ENCODE measurements around the gene PSMA8. TPM values are rescaled to one million over a fixed set of nuclear protein-coding genes. Genes with fewer than 3 reads are reported as not detected.

PSMA8 gene
- total RNA-seq, 1 experiment from 2014 or later, result not detected

DNA sequence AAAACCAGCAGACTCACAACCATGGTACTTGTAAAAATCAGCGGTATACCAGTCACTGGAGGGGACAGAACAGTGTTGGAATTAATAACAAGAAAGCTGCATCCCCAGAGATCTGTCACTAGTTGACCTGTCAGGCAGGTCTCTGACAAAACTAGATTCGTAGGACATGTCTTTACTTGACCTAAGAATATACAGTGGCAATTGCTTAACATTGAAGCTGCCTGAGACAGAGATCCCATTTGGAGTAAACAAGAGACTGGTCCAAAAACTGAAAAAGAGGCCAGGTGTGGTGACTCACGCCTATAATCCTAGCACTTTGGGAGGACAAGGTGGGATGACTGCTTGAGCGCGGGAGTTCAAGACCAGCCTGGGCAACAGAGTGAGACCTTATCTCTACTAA lies 36.1 kb upstream of the PSMA8 start:
- Histone ChIP-seq H3K79me1 (ENCODE audit: insufficient read depth, low read depth, low read length, poor library complexity, severe bottlenecking) (no peaks in the 10 kb centered on the region), H3K9me3 (ENCODE audit: control insufficient read depth, low read depth, low read length) (no peaks in the 10 kb centered on the region), H2BK12ac (ENCODE audit: insufficient read length, low read depth, low read length) (no peak overlapping the region), H3T11ph (ENCODE audit: low read length) (no peak overlapping the region), H3K23ac (ENCODE audit: insufficient read length, low read depth, low read length) (no peak overlapping the region), H2AFZ (ENCODE audit: low read length) (no peak overlapping the region), H2AK5ac (ENCODE audit: insufficient read length, low read length) (no peak overlapping the region), H3K27me3 (ENCODE audit: insufficient read depth, low read length) (no peaks in the 10 kb centered on the region), H3K9ac (ENCODE audit: extremely low read depth, insufficient read length, low read length) (no peak overlapping the region), H3K18ac (ENCODE audit: insufficient read length, low read depth, low read length) (no peak overlapping the region), H4K20me1 (ENCODE audit: control insufficient read depth, insufficient read depth, insufficient read length) (no peaks in the 10 kb centered on the region), H3K4me2 (ENCODE audit: insufficient read depth, insufficient read length, low read length) (no peak overlapping the region), H2BK5ac (ENCODE audit: insufficient read length, low read length) (no peak overlapping the region), H3K4me1 (ENCODE audit: insufficient read depth, low read length) (no peaks in the 10 kb centered on the region), H2BK120ac (ENCODE audit: low read depth, low read length, poor library complexity, severe bottlenecking) (no peak overlapping the region), H3K23me2 (ENCODE audit: insufficient read length, low read depth, low read length, poor library complexity, severe bottlenecking) (no peaks in the 10 kb centered on the region), H2BK20ac (ENCODE audit: low read depth, low read length, poor library complexity, severe bottlenecking) (no peak overlapping the region), H3K79me2 (ENCODE audit: insufficient read depth, low read length) (no peaks in the 10 kb centered on the region), H4K8ac (replicated peaks; ENCODE audit: insufficient read length, low read depth, low read length) (no peak overlapping the region), H3K56ac (ENCODE audit: insufficient read length, low read depth, low read length) (no peak overlapping the region), H3K27ac (ENCODE audit: insufficient read length, low read depth, low read length) (no peak overlapping the region), H3K4ac (ENCODE audit: low read depth, low read length) (no peak overlapping the region), H4K91ac (ENCODE audit: insufficient read length, low read depth, low read length) (no peak overlapping the region), H3K14ac (ENCODE audit: insufficient read depth, low read length) (no peak overlapping the region), H4K5ac (ENCODE audit: insufficient read length, low read depth, low read length) (no peak overlapping the region), H2BK15ac (ENCODE audit: low read depth, low read length) (no peak overlapping the region)
- TF ChIP-seq, protein P1, sequence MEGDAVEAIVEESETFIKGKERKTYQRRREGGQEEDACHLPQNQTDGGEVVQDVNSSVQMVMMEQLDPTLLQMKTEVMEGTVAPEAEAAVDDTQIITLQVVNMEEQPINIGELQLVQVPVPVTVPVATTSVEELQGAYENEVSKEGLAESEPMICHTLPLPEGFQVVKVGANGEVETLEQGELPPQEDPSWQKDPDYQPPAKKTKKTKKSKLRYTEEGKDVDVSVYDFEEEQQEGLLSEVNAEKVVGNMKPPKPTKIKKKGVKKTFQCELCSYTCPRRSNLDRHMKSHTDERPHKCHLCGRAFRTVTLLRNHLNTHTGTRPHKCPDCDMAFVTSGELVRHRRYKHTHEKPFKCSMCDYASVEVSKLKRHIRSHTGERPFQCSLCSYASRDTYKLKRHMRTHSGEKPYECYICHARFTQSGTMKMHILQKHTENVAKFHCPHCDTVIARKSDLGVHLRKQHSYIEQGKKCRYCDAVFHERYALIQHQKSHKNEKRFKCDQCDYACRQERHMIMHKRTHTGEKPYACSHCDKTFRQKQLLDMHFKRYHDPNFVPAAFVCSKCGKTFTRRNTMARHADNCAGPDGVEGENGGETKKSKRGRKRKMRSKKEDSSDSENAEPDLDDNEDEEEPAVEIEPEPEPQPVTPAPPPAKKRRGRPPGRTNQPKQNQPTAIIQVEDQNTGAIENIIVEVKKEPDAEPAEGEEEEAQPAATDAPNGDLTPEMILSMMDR (conservative IDR thresholded peaks at IDR 0.05), result no peak
- no peaks in the 10 kb centered on the region; a peak in 1 of 4 replicates for H3K4me1 Mint-ChIP-seq
- H3K36me3 Mint-ChIP-seq (ENCODE audit: insufficient read depth in 1 of 3, low read depth in 3 of 3), result no peaks in the 10 kb centered on the region
- H3K27ac Mint-ChIP-seq, result no peak overlapping the region
- no CpG with 5 or more reads among the region's 5 CpGs for WGBS (ENCODE audit: extremely low coverage, insufficient read length, low lambda C conversion rate)
- peaks cover 2 to 8% of the 10 kb centered on the region in 2 experiments; a peak in 2 of 5 replicates for H3K9me3 Mint-ChIP-seq
- no peak overlapping the region for H3K4me3 Mint-ChIP-seq
- DNase-seq, result no peak
- no peaks in the 10 kb centered on the region for H3K27me3 Mint-ChIP-seq (ENCODE audit: low read depth)

Data from H9 (cell line).